ENCODE measurements around the gene FAM107A. TPM values are rescaled to one million over a fixed set of nuclear protein-coding genes. Genes with fewer than 3 reads are reported as not detected.

The FAM107A gene
- total RNA-seq, 2 experiments from 2014 or later = not detected

GRCh38 chr3:58565621-58566397 is 11.4 kb downstream of the FAM107A start:
- ChIA-PET CTCF (no interaction called here), POLR2A (no interaction called here)
- Histone ChIP-seq H3K27ac (ENCODE audit: low read depth in 1 of 2, low read length in 2 of 2) (no peak overlapping the region), H3K27me3 (ENCODE audit: control insufficient read depth in 1 of 2, insufficient read depth in 2 of 2, low read length in 2 of 2) (no peaks in the 10 kb centered on the region), H3K4me1 (ENCODE audit: insufficient read depth, low read length) (peaks cover 6% of the 10 kb centered on the region), H3K4me3 (ENCODE audit: low read length) (no peak overlapping the region), H3K9me3 (ENCODE audit: control insufficient read depth in 1 of 2, insufficient read depth in 1 of 2, low read length in 2 of 2) (no peaks in the 10 kb centered on the region), H3K36me3 (ENCODE audit: insufficient read depth, low read length) (no peaks in the 10 kb centered on the region)
- ATAC-seq (ENCODE audit: poor library complexity) (no peak), DNase-seq (no peak)
- Mint-ChIP-seq H3K4me1 (ENCODE audit: low read depth) (peaks cover 6% of the 10 kb centered on the region), H3K27ac (no peak overlapping the region), H3K9me3 (no peaks in the 10 kb centered on the region), H3K36me3 (ENCODE audit: low read depth) (no peaks in the 10 kb centered on the region), H3K4me3 (no peak overlapping the region), H3K27me3 (no peaks in the 10 kb centered on the region)
- intact Hi-C loops (cut with DNase I, micrococcal nuclease) = loop anchor here in 1 of 2 experiments (5.0 kb wide), 1 partner anchor 486 kb away; the partner anchor contains the start of gene CFAP20DC
- no peak for TF ChIP-seq CTCF (IDR thresholded peaks at IDR 0.05)

GRCh38 chr3:58564456-58565160 is 12.6 kb downstream of the FAM107A start:
- no peaks in the 10 kb centered on the region for H3K27me3 Mint-ChIP-seq
- DNase-seq (no peak), ATAC-seq (ENCODE audit: poor library complexity) (no peak)
- no peak overlapping the region for H3K4me3 ChIP-seq (ENCODE audit: low read length)
- intact Hi-C loops (cut with DNase I, micrococcal nuclease) = loop anchor here in 1 of 2 experiments (5.0 kb wide), 1 partner anchor 488 kb away; the partner anchor contains the start of gene CFAP20DC
- peaks cover 6% of the 10 kb centered on the region for H3K4me1 ChIP-seq (ENCODE audit: insufficient read depth, low read length)
- no peak for TF ChIP-seq CTCF (IDR thresholded peaks at IDR 0.05)
- H3K9me3 ChIP-seq (ENCODE audit: control insufficient read depth in 1 of 2, insufficient read depth in 1 of 2, low read length in 2 of 2) = no peaks in the 10 kb centered on the region
- ChIA-PET CTCF (no interaction called here), POLR2A (no interaction called here)
- no peaks in the 10 kb centered on the region for H3K9me3 Mint-ChIP-seq
- H3K36me3 Mint-ChIP-seq (ENCODE audit: low read depth) = no peaks in the 10 kb centered on the region
- H3K36me3 ChIP-seq (ENCODE audit: insufficient read depth, low read length) = no peaks in the 10 kb centered on the region
- no peak overlapping the region for H3K27ac Mint-ChIP-seq
- H3K27ac ChIP-seq (ENCODE audit: low read depth in 1 of 2, low read length in 2 of 2) = no peak overlapping the region
- H3K27me3 ChIP-seq (ENCODE audit: control insufficient read depth in 1 of 2, insufficient read depth in 2 of 2, low read length in 2 of 2) = no peaks in the 10 kb centered on the region
- H3K4me3 Mint-ChIP-seq = no peak overlapping the region
- peaks cover 6% of the 10 kb centered on the region for H3K4me1 Mint-ChIP-seq (ENCODE audit: low read depth)

- ATAC-seq (ENCODE audit: poor library complexity) (no peak), DNase-seq (no peak)
- Histone ChIP-seq H3K27me3 (ENCODE audit: control insufficient read depth in 1 of 2, insufficient read depth in 2 of 2, low read length in 2 of 2) (no peaks in the 10 kb centered on the region), H3K36me3 (ENCODE audit: insufficient read depth, low read length) (no peaks in the 10 kb centered on the region), H3K4me3 (ENCODE audit: low read length) (no peak overlapping the region), H3K27ac (ENCODE audit: low read depth in 1 of 2, low read length in 2 of 2) (no peak overlapping the region), H3K9me3 (ENCODE audit: control insufficient read depth in 1 of 2, insufficient read depth in 1 of 2, low read length in 2 of 2) (no peaks in the 10 kb centered on the region), H3K4me1 (ENCODE audit: insufficient read depth, low read length) (peaks cover 5% of the 10 kb centered on the region)
- TF ChIP-seq CTCF (IDR thresholded peaks at IDR 0.05) = no peak
- no peaks in the 10 kb centered on the region for H3K27me3 Mint-ChIP-seq
- H3K4me1 Mint-ChIP-seq (ENCODE audit: low read depth) = peaks cover 6% of the 10 kb centered on the region
- no peak overlapping the region for H3K27ac Mint-ChIP-seq
- no peaks in the 10 kb centered on the region for H3K9me3 Mint-ChIP-seq
- intact Hi-C loops (cut with DNase I, micrococcal nuclease) = no loop called here
- no peaks in the 10 kb centered on the region for H3K36me3 Mint-ChIP-seq (ENCODE audit: low read depth)
- ChIA-PET POLR2A (no interaction called here), CTCF (no interaction called here)
- no peak overlapping the region for H3K4me3 Mint-ChIP-seq
Observed at GRCh38 chr3:58564054-58564453, 13.1 kb downstream of the FAM107A start.
